ENCODE measurements around the gene IRAK3. TPM values are rescaled to one million over a fixed set of nuclear protein-coding genes. Genes with fewer than 3 reads are reported as not detected.

Gene IRAK3
- total RNA-seq, result 10 to 100 TPM; 31.6 to 35.8 (median 33.2) TPM

DNA sequence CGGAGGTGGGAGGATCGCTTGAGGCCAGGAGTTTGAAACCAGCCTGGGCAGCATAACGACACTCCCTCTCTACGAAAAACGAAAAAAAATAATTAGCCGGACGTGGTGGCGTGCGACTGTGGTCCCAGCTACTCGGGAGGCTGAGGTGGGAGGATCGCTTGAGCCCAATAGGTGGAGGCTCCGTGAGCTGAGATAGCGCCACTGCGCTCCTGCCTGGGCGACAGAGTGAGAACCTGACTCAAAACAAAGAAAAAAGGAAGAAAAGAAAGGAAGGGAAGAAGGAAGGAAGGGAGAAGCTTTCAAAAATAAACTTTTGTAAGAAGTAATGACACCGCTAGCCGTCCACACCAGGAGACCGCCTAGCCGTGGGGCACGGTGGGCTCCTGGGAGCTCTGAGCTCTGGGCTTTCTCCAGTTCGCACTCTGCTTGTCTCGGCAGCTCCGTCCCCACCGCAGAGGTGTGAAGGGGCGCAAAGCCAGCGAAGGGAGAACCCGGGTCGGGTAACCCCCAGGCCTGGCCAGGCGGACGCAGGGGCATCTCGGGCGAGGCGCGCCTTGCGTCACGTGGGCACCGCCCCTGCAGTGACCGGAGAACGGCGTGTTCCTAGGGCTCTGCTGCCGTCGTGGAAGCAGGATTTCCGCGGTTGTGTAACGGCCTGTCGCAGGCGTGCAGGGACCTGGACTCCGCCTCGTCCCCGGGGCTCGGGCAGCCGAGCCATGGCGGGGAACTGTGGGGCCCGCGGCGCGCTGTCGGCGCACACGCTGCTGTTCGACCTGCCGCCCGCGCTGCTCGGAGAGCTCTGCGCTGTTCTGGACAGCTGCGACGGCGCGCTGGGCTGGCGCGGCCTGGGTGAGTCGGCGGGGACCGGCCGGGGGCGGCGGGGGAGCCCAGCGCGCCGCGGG, at the start of gene IRAK3:
IRAK3 (plus strand) TSS at position 631 of the 902 bp plus-strand sequence; CDS start at position 717, 86 bp downstream.
- peak; percentile 78 to 80 for DNase-seq (ENCODE audit: low spot score in 2 of 2)
- Histone ChIP-seq H3K4me3 (peak within 1 kb of the TSS; percentile 40 to 64 (median 50)), H3K27ac (peak within 1 kb of the TSS; percentile 79 to 95 (median 84)), H3K36me3 (peaks cover 0 to 3% (median 0%) of the 10 kb centered on the region in 3 donors), H3K27me3 (no peaks in the 10 kb centered on the region), H3K9me3 (no peaks in the 10 kb centered on the region), H3K4me1 (peaks cover 0 to 16% (median 3%) of the 10 kb centered on the region in 4 donors)
- 49 to 50% methylated on average over 28 to 32 of the region's 82 CpGs for WGBS, 2 donors
- TF ChIP-seq CTCF (IDR thresholded peaks at IDR 0.05) (peak in 1 of 5 experiments; percentile 24), POLR2A (IDR thresholded peaks at IDR 0.05) (peak; percentile 71 to 86), EP300 (IDR thresholded peaks at IDR 0.05) (peak; percentile 97 to 98)

GRCh38 chr12:66139328-66139727, 49.7 kb upstream of the IRAK3 start:
- TF ChIP-seq POLR2A (IDR thresholded peaks at IDR 0.05) (no peak), EP300 (IDR thresholded peaks at IDR 0.05) (no peak), CTCF (IDR thresholded peaks at IDR 0.05) (no peak)
- no peak overlapping the region for H3K27ac ChIP-seq
- peaks cover 0 to 7% (median 1%) of the 10 kb centered on the region in 4 donors for H3K4me1 ChIP-seq
- no peaks in the 10 kb centered on the region for H3K27me3 ChIP-seq
- no peak overlapping the region for H3K4me3 ChIP-seq
- H3K9me3 ChIP-seq, result peaks cover 0 to 29% (median 6%) of the 10 kb centered on the region in 4 donors
- 89 to 95% methylated on average over 2 of the region's 2 CpGs for WGBS, 2 donors
- no peak for DNase-seq (ENCODE audit: low spot score in 2 of 2)
- peaks cover 0 to 82% (median 4%) of the 10 kb centered on the region in 3 donors for H3K36me3 ChIP-seq

DNA sequence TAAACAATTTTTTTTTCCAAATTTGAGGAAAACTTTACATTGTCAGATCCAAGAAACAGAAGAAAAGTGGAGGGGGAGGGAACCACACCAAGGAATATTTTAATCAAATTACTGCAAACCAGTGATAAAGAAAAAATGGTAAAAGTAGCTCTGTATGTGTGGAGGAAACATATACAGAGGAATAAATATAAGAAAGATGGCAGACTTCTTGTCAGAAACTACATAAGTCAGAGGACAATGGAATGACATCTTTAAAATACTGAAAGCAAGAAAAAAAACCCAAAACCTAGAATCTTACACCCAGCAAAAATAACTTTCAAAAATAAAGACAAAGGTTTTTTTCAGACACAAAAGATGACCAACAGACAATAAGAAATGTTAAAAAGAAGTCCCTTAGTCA, 48.3 kb upstream of the IRAK3 start:
- TF ChIP-seq POLR2A (IDR thresholded peaks at IDR 0.05) (no peak), EP300 (IDR thresholded peaks at IDR 0.05) (no peak), CTCF (IDR thresholded peaks at IDR 0.05) (no peak)
- no peak overlapping the region for H3K4me3 ChIP-seq
- peaks cover 0 to 21% (median 6%) of the 10 kb centered on the region in 4 donors for H3K4me1 ChIP-seq
- no peak for DNase-seq (ENCODE audit: low spot score in 2 of 2)
- no peak overlapping the region for H3K27ac ChIP-seq
- peaks cover 0 to 83% (median 4%) of the 10 kb centered on the region in 3 donors for H3K36me3 ChIP-seq
- peaks cover 0 to 29% (median 6%) of the 10 kb centered on the region in 4 donors for H3K9me3 ChIP-seq
- no peaks in the 10 kb centered on the region for H3K27me3 ChIP-seq

DNA sequence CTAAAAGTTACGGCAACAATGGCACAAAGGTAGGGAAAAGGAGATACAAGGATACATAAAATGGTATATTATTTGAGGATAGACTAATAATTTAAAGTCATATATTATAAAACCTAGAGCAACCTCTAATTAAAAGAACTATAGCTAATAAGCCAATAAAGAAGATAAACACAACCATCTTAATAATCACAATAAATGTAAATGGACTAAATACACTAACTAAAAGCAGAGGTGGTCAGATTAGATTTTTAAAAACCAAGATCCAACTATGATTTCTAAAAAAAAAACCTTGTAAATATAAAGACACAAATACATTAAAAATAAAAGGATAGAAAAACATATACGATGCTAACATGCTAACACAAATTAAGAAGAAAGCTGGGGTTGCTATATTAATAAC, 47.7 kb upstream of the IRAK3 start:
- H3K36me3 ChIP-seq, result peaks cover 0 to 79% (median 4%) of the 10 kb centered on the region in 3 donors

More for the DNA sequence above, 47.7 kb upstream of the IRAK3 start:
- TF ChIP-seq EP300 (IDR thresholded peaks at IDR 0.05) (no peak), CTCF (IDR thresholded peaks at IDR 0.05) (no peak), POLR2A (IDR thresholded peaks at IDR 0.05) (no peak)
- 95 to 100% methylated on average over 2 of the region's 2 CpGs for WGBS, 2 donors
- Histone ChIP-seq H3K27me3 (no peaks in the 10 kb centered on the region), H3K9me3 (peaks cover 0 to 29% (median 6%) of the 10 kb centered on the region in 4 donors), H3K4me1 (peaks cover 0 to 26% (median 6%) of the 10 kb centered on the region in 4 donors), H3K27ac (no peak overlapping the region), H3K4me3 (no peak overlapping the region)
- DNase-seq (ENCODE audit: low spot score in 2 of 2), result no peak
